GM10266 (cell line): Measurements from ENCODE around the gene NCKAP5.

Source experiments
- DNase-seq: peaks from one replicate; pipeline ENCODE4 v3.0.0; 2012; ENCODE audit errors: extremely low spot score
- TF ChIP-seq, protein P1 (sequence below): IDR thresholded peaks from 2 replicates; pipeline ENCODE4 v1.5.1; 2012; ENCODE audit warnings: mild to moderate bottlenecking, low read depth; ENCODE audit not compliant: control insufficient read depth, insufficient read depth; ENCODE audit errors: missing control alignments

NCKAP5 gene

DNA sequence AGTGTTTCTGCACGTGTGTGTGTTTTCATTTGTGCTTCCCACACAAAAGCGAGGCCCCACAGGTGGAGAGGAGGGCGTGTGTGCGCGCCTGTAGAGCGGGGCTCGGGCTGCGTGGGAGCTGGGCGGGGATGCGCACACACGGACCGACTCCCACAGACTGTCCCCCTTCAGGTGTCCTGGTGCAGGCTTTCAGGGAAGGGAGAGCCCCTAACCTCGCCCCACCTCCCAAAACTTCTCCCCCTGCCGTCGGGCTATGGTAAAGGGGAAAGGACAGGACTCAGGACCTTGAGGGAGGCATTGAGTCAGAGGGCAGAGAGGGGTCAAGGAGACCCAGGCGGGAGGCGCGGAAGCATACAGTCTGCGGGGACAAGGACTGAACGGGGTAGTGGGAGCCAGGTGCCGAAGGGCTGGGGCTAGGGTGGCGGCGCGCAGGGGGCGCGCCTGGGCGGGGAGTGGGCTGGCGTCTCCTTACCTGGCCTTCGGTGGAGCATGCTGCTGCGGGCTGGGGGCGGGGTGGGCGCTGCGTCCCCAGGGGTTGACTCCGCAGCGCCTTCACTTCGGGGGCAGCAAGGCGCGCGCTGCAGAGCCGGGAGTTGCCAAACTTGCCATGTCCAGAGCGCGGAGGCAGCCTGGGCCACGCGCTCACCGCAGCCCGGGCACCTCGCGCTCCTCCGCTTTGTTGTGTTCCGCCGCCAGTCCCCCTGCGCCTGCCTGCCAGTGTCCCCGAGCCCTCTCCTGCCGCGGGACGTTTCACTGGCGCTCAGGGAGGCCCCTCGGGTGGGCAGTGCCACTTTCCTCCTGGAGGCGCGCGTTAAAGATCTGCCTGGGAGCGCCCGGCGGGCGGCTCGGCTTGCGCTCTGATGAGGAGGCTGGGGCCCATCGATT is 302.0 kb downstream of the NCKAP5 start:
- no peak for DNase-seq
- TF ChIP-seq, protein P1, sequence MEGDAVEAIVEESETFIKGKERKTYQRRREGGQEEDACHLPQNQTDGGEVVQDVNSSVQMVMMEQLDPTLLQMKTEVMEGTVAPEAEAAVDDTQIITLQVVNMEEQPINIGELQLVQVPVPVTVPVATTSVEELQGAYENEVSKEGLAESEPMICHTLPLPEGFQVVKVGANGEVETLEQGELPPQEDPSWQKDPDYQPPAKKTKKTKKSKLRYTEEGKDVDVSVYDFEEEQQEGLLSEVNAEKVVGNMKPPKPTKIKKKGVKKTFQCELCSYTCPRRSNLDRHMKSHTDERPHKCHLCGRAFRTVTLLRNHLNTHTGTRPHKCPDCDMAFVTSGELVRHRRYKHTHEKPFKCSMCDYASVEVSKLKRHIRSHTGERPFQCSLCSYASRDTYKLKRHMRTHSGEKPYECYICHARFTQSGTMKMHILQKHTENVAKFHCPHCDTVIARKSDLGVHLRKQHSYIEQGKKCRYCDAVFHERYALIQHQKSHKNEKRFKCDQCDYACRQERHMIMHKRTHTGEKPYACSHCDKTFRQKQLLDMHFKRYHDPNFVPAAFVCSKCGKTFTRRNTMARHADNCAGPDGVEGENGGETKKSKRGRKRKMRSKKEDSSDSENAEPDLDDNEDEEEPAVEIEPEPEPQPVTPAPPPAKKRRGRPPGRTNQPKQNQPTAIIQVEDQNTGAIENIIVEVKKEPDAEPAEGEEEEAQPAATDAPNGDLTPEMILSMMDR = no peak

- no peak for DNase-seq
- TF ChIP-seq, protein P1 = no peak
Observed at GRCh38 chr2:133265432-133265949, 302.8 kb downstream of the NCKAP5 start.

GRCh38 chr2:133264989-133265401 is 303.3 kb downstream of the NCKAP5 start:
- DNase-seq = no peak

GRCh38 chr2:133262893-133263292 is 305.4 kb downstream of the NCKAP5 start:
- TF ChIP-seq, protein P1 = no peak
- no peak for DNase-seq

More at GRCh38 chr2:133264989-133265401, 303.3 kb downstream of the NCKAP5 start:
- TF ChIP-seq, protein P1 = no peak

GRCh38 chr2:133255360-133255759 is 312.9 kb downstream of the NCKAP5 start:
- TF ChIP-seq, protein P1 = no peak
- DNase-seq = no peak

DNA sequence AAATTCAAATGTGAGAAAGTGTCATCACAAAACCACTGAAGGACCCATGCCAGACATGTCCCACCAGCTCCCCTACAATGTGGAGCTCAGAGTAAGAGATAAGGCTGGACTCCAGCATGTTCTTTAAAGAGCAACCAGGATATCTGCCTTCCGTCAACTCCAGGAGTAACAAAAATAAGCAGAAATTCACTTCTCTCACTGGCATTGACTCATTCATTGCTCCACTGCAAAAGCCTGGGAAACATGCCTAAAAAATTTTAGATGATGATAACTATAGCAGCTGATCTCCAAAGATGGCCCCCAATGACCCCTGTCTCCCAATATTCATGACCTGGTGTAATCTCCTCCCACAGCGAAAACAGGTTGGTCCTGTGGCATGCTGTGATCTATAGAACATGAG is 314.5 kb downstream of the NCKAP5 start:
- no peak for DNase-seq
- TF ChIP-seq, protein P1 = no peak

- DNase-seq = no peak
- TF ChIP-seq, protein P1 = no peak
Observed at GRCh38 chr2:133252780-133253355, 315.4 kb downstream of the NCKAP5 start.
